Activated CD4-positive, alpha-beta T cell treated with anti-CD3 and anti-CD28 coated beads, Interleukin-2, Interleukin-6, amounts not matched to agents 100 ng/mL and 50 ng/mL, durations not matched to agents 16 hours and 8 hours (primary cell): ENCODE measurements around the gene KCNQ1.

ENCODE experiments used
- DNase-seq: peaks from one replicate; pipeline ENCODE4 v3.0.0-alpha.2; 2020

Gene KCNQ1

GRCh38 chr11:2445746-2446551 is 1.1 kb downstream of the KCNQ1 start:
- DNase-seq = no peak

- peak; percentile 11 for DNase-seq
Measured at GRCh38 chr11:2446590-2447252, 1.9 kb downstream of the KCNQ1 start.

GRCh38 chr11:2447253-2447950 is 2.6 kb downstream of the KCNQ1 start:
- no peak for DNase-seq

DNA sequence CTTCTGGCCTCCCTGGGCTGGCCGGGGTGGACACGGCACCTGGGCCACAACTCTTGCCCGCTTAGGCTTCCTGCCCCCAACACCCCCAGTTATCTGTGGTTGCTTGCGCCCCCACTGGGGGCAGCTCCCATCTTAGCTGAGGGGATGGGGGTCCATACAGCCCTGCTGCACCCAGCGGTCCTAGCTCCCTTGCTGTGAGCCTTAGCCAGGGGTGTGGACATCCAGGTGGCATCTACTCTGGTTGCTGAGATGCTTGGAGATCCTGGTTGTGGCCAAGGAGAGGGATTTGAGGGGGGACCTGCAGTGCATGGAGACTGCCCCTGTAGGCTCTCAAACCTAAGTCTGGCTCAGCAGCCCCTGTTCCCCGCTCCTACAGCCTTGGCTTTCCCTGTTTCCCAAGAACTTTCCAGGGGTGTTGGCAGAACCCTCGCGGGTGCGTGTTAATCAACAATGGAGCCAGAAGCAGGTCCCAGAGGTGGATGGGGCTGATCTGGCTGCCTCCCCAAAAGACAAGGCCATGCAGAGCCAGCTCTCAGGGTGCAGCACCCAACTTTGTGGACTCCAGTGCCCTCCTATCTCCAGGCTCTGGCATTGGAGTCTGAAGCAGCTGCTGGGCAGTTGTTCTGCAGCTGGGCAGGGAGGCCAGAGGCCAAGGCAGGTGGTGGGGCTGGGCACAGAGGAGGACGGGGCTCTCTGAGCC is 3.3 kb downstream of the KCNQ1 start:
- DNase-seq = no peak

DNA sequence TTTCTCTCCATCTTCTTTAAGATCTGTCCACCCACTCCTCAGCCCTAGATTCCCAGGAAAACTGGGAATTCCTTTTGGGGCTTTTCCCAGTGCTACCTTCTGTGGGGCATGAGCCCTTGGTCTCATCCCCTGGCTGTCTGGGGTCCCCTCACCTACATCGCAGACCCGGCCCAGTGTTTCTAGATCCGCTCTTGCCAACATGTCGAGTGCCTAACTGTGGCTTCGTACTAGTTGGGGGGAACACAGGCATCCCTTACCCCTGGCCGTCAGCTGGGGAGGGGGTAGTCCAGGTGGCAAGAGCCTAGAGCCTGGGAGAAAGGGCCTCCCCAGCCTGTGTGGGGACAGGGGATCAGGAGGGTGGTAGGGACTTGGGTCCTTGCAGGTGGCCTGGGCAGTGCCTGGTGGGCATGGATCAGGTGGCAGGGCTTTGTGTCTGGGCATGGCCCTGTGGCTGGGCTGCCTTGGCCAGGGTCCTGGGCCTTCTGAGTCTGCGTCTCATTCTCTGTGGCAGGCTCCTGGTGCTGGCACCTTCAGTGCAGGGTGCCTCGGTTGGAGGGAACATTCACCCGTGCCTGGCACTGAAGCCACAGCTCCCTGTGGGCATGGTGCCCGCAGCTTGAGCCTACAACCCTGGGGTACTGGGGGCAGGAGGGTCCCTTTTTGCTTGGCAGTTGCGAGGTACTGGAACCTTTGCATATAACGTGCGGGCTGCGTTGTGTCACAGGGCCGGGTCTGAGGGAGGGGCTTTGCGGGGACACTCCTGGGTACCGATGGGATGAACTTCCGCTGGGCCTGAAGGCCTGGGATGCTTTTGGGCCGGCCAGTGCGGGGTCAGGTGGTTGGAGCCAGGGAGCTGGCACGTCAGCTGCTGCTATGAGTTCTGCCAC is 4.1 kb downstream of the KCNQ1 start:
- no peak for DNase-seq

- no peak for DNase-seq
Measured at GRCh38 chr11:2449548-2450320, 4.9 kb downstream of the KCNQ1 start.

- DNase-seq = no peak
Measured at GRCh38 chr11:2450321-2451041, 5.7 kb downstream of the KCNQ1 start.

- DNase-seq = no peak
Measured at GRCh38 chr11:2451336-2451735, 6.5 kb downstream of the KCNQ1 start.

GRCh38 chr11:2451916-2452315 is 7.1 kb downstream of the KCNQ1 start:
- DNase-seq = no peak

DNA sequence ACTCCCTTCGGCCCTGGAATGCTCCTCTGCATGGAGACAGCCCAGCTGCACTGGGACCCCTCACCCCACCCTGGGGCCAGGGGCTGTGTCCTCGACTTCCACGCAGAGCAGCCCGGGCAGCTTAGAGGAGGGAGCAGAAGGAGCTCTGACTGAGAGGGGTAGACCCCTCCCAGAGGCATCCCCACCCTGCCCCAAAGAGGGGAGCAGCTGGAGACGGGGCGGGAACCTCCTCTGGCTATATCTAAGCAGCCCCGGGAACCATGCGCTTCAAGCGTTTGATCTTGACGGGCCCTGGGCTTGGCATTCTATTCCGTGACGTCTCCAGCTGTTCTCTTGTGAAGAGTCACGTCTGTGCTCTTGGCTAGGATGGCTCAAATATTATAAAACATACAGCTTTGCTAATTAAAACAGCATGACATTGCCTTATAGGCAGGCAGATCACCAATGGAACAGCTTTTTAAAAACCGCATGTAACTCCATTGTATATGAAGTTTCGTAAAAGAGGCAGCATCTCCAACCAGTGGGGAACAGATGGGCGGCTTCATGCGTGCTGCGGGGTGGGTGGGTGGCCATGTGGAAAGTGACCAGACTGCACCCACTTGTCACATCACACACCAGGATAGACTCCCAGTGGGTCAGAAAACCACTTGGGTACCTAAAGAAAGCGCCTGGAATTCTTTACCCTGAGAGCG is 7.7 kb downstream of the KCNQ1 start:
- no peak for DNase-seq

- DNase-seq = no peak
Measured at GRCh38 chr11:2453436-2453835, 8.6 kb downstream of the KCNQ1 start.

DNA sequence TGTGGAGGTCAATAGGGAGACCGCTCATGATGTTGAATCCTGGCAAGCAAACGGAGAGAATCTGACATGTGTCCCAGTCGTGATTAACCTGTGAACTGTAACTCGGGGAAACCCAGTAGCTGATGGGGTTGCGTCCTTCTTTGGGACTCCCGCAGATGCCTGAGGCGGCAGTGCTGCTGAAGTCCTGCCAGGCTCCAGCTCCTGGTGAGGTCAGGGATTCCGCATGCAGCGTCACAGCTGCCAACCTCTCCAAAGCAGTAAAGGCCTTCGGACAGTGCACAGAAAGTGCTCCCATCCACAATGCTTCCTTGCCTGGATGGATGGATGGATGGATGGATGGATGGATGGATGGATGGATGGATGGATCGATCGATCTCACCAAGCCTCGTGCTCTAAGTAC is 13.5 kb downstream of the KCNQ1 start:
- no peak for DNase-seq

- no peak for DNase-seq
Measured at GRCh38 chr11:2459016-2459725, 14.4 kb downstream of the KCNQ1 start.

- no peak for DNase-seq
Measured at GRCh38 chr11:2459796-2460531, 15.2 kb downstream of the KCNQ1 start.

DNA sequence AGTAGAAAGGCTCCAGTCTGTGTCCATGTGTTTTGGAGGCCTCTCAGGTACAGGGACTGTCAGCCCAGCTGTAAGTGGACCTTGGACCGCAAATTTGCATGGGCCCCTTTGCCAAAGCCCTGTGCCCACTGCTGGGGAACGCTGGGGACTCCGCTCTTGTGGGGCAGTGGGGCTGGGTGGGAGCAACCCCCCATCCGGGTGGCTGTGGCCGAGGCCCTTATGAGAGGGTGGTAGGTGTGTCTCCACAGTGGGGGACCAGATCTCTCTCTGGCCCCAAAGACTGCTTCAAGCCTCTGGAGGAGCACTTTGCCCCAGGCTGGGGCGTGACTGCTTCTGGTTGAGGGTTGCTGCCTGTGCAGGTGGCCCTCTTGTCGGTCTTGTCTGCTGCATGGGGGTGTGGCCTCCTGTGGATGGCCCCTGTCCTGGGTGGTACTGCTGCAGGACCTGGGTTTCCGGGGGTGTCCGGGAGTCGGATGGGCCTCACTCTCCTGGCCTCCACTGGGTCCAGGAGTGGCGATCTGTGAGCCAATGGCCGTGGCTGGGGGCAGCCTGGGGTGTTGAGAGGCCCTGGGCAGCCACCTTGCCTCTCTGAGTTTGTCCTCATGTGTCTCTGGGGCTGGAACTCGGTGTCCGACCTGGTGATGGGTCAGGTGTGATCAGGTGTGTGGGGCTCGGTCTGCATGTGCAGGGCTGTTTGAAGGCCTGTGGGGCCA is 15.9 kb downstream of the KCNQ1 start:
- no peak for DNase-seq

GRCh38 chr11:2461253-2461955 is 16.6 kb downstream of the KCNQ1 start:
- no peak for DNase-seq

- DNase-seq = no peak
Measured at GRCh38 chr11:2461956-2462542, 17.2 kb downstream of the KCNQ1 start.
